Muscle of leg (tissue), 11 donors: ENCODE results near the gene CCDC157. TPM values are rescaled to one million over a fixed set of nuclear protein-coding genes. Genes with fewer than 3 reads are reported as not detected.

Source experiments
- DNase-seq: peaks from one replicate; pipeline ENCODE4 v3.0.0; 2013
- H3K27ac ChIP-seq: one replicate; pipeline ENCODE4 v1.5.1; 2013; ENCODE audit warnings: mild to moderate bottlenecking, low read length, control low read depth
- H3K27me3 ChIP-seq: one replicate; pipeline ENCODE4 v1.6.1; 2013; ENCODE audit warnings: low read length; ENCODE audit not compliant: control insufficient read depth, insufficient read depth
- H3K36me3 ChIP-seq: one replicate; pipeline ENCODE4 v1.6.1; 2013; ENCODE audit warnings: low read length; ENCODE audit not compliant: control insufficient read depth, insufficient read depth
- H3K4me1 ChIP-seq: one replicate; pipeline ENCODE4 v1.6.1; 2013; ENCODE audit warnings: low read length; ENCODE audit not compliant: control insufficient read depth, insufficient read depth
- H3K4me3 ChIP-seq: one replicate; pipeline ENCODE4 v1.5.1; 2013; ENCODE audit warnings: low read length, control low read depth
- H3K9me3 ChIP-seq: replicated peaks from 2 replicates; pipeline ENCODE4 v1.6.1; 2013; ENCODE audit warnings: low read depth, low read length; ENCODE audit not compliant: control insufficient read depth
- WGBS: methylation state at CpG from one replicate; pipeline ENCODE4 v1.1.5; 2013; ENCODE audit warnings: missing lambda C conversion rate; ENCODE audit not compliant: insufficient coverage; 5-methylcytosine and 5-hydroxymethylcytosine counted together
- polyA plus RNA-seq, 8 donors: library from polyadenylated mRNA; unstranded; fragments of 120-200 nt; gene quantifications; one replicate each; pipeline versions ENCODE4 v1.2.1 to v1.2.3, GENCODE V29; 2013; ENCODE audit warnings: inconsistent platforms in 1 of 8, low replicate concordance in 1 of 8; ENCODE audit not compliant: insufficient read length in 8 of 8, insufficient read depth in 1 of 8
- total RNA-seq: library from RNA; stranded (reverse); fragments of 120-200 nt; gene quantifications from one replicate; pipeline ENCODE4 v1.2.4, GENCODE V29; 2013

Gene CCDC157
- total and polyA plus RNA-seq, 9 donors, result 0.89 to 2.0 (median 1.2) TPM

DNA sequence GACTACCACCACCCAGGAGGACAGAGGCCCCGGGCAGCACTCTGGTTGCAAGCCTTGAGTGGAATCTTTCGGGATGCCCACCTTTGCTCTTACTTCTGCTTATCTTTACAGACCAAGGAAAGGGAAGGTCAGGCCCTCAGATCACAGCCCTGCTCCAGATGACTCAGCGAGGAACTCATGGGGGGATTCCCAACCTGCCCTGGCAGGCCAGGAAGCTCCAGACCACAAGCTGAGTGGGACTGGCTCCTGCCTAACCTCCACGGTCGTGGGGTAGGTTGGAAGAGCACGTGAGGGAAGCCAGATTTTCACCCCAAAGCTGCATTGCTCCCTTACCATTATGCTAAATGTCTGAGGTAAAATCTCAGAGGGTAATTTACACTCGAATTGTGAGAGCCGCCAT lies 41.9 kb upstream of the CCDC157 start:
- H3K27ac ChIP-seq, result no peak overlapping the region
- H3K4me1 ChIP-seq, result peaks cover 14% of the 10 kb centered on the region
- H3K27me3 ChIP-seq, result no peaks in the 10 kb centered on the region
- DNase-seq, result no peak
- peaks cover 7% of the 10 kb centered on the region for H3K36me3 ChIP-seq
- H3K4me3 ChIP-seq, result no peak overlapping the region
- 83% methylated on average over 3 of the region's 8 CpGs for WGBS
- no peaks in the 10 kb centered on the region for H3K9me3 ChIP-seq

DNA sequence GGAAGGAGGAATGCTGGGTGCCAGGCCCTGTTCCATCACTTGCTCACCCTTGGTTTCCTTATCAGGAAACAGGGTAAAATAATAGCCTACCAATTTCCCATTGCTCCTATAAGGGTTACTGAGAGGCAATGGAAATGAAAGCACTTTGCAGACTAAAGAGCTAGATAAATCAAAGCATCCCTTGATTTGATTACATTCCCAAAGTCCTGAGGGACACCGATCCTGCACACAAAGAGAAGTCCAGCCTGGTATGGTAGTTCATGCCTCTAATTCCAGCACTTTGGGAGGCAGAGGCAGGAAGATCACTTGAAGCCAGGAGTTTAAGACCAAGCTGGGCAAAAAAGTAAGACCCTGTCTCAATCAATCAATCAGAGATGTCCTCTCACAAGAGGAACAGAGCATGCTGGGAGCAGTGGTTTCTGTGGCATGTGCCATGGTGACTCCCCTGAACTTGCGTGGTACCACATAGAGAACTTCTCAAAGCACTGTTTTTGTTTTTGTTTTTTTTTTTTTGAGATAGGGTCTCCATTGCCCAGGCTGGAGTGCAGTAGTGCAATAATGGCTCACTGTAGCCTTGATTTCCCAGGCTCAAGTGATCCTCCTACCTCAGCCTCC lies 40.7 kb upstream of the CCDC157 start:
- no CpG with 5 or more reads among the region's 2 CpGs for WGBS
- peaks cover 11% of the 10 kb centered on the region for H3K36me3 ChIP-seq
- no peaks in the 10 kb centered on the region for H3K27me3 ChIP-seq
- no peaks in the 10 kb centered on the region for H3K9me3 ChIP-seq
- no peak for DNase-seq
- peaks cover 8% of the 10 kb centered on the region for H3K4me1 ChIP-seq
- H3K27ac ChIP-seq, result no peak overlapping the region
- no peak overlapping the region for H3K4me3 ChIP-seq

DNA sequence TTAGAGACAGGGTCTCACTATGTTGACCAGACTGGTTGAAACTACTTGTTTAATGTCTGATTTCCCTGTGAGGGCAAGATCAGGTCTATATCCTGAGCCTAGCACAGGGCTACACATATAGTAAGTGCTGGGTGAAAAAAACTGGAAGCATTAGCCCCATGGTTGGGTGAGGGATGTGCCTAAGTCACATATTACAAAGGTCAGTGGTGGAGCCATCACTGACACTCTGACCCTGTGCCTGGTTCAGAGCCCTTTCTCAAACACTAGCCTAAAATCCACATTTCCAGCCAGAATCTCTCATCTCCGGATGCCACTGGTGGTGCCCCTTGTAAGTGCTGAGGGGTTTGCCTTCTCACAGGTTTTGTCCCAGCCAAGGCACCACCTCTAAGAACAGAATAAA lies 39.0 kb upstream of the CCDC157 start:
- Histone ChIP-seq H3K4me1 (peaks cover 6% of the 10 kb centered on the region), H3K27ac (no peak overlapping the region), H3K27me3 (no peaks in the 10 kb centered on the region), H3K4me3 (no peak overlapping the region), H3K9me3 (no peaks in the 10 kb centered on the region), H3K36me3 (peaks cover 12% of the 10 kb centered on the region)
- no CpG with 5 or more reads among the region's 1 CpG for WGBS
- no peak for DNase-seq

DNA sequence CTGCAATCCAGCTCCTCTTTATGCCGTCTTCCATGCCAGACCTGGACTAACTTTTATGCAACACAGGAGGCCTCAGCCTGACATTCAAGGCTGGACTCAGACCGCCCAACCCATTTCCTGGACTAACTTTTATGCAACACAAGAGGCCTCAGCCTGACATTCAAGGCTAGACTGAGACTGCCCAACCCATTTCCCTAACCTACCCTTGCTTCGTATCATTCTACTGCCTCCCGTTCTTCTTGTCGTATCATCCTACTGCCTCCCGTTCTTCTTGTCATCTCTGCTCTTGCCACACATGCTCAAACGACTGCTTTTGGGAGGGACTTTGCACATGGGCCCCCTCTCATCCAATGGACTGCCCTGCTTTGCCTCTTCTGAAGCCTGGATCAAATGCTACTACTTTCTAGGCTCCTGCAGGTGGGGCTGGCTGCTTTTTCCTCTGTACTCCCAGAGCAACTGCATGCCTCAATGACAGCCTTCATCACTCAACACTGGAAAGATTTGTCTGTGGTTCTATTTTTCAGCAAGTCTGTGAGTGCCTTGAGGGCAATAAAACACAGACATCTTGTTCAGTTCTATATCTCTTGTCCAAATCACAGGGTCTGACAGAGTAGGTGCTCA lies 37.9 kb upstream of the CCDC157 start:
- no peaks in the 10 kb centered on the region for H3K27me3 ChIP-seq
- H3K27ac ChIP-seq, result no peak overlapping the region
- H3K36me3 ChIP-seq, result peaks cover 12% of the 10 kb centered on the region
- no peak for DNase-seq
- no peaks in the 10 kb centered on the region for H3K9me3 ChIP-seq
- peaks cover 7% of the 10 kb centered on the region for H3K4me1 ChIP-seq
- 72% methylated on average over 7 of the region's 7 CpGs for WGBS
- no peak overlapping the region for H3K4me3 ChIP-seq

DNA sequence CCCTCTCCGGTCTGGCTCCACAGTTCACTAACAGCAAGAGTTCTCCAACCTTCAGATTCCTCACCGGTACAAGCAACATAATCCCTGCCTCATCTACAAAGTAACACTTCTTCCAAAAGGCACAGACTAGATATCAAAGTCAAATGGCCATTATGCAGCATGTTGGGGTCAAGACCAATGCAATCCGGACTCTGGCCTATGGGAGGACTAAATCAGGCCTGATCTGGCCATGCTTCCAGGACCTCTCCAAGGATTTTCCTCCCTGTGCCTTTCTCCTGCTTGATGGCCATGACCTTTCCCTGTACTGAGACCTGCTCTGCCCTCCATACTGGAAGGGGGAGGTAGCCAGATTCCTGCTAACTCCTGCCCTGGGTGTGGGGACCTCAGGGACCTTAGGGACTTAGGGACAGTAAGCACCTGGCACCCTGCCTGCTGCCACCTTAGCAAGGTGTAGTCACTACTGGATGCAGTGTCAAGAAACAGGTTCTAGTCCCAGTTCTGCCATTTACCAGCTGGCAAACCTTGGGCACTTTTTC lies 36.7 kb upstream of the CCDC157 start:
- no peak for DNase-seq
- H3K27ac ChIP-seq, result no peak overlapping the region

DNA sequence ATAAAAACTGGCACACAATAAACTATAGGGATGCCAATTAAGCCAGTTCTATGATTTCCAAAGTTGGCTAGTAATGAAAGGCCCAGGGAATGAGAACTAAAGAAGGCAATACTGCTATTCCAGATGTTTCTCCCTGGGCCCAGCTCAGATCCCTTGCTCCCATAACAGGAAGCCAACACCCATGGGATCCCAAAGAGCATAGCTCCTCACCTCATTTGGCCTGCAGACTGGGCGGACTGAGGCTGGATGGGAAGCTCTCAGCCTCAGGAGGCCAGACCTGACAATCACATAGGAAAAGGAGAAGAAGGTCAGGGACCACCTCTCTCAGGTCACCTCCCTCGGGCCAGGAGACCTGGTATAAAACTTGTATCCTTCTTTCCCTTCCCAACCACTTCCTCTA lies 35.3 kb upstream of the CCDC157 start:
- 90% methylated on average over 2 of the region's 2 CpGs for WGBS
- no peak overlapping the region for H3K4me3 ChIP-seq
- H3K4me1 ChIP-seq, result peaks cover 30% of the 10 kb centered on the region
- no peak for DNase-seq
- H3K9me3 ChIP-seq, result no peaks in the 10 kb centered on the region
- no peaks in the 10 kb centered on the region for H3K27me3 ChIP-seq
- peaks cover 12% of the 10 kb centered on the region for H3K36me3 ChIP-seq
- no peak overlapping the region for H3K27ac ChIP-seq

More for the DNA sequence above, 36.7 kb upstream of the CCDC157 start:
- H3K27me3 ChIP-seq, result no peaks in the 10 kb centered on the region
- no peak overlapping the region for H3K4me3 ChIP-seq
- H3K9me3 ChIP-seq, result no peaks in the 10 kb centered on the region
- peaks cover 18% of the 10 kb centered on the region for H3K4me1 ChIP-seq
- H3K36me3 ChIP-seq, result peaks cover 12% of the 10 kb centered on the region
- WGBS, result 88% methylated on average over 2 of the region's 3 CpGs

DNA sequence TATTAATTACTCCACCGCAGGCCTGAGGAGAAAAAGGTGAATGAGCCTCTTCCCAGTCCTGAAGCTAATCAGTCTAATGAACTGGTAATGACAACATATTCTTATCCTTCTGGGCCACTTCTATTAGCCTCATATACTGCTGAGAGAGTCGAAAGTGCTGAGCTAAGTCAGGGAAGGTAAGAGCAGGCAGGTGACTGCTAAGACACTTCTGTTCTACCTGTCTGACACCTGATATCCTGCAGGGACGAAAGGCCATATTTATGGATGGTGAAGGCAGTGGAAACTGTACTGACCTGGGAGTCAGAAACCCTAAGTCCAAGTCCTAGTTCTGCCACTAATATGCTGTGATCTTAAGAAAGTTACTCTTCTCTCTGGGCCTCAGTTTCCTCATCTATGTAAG lies 33.6 kb upstream of the CCDC157 start:
- no peak for DNase-seq
- WGBS, result 100% methylated on average over 1 of the region's 3 CpGs
- Histone ChIP-seq H3K27me3 (no peaks in the 10 kb centered on the region), H3K4me1 (peaks cover 35% of the 10 kb centered on the region), H3K4me3 (no peak overlapping the region), H3K27ac (no peak overlapping the region), H3K9me3 (no peaks in the 10 kb centered on the region), H3K36me3 (peaks cover 12% of the 10 kb centered on the region)

DNA sequence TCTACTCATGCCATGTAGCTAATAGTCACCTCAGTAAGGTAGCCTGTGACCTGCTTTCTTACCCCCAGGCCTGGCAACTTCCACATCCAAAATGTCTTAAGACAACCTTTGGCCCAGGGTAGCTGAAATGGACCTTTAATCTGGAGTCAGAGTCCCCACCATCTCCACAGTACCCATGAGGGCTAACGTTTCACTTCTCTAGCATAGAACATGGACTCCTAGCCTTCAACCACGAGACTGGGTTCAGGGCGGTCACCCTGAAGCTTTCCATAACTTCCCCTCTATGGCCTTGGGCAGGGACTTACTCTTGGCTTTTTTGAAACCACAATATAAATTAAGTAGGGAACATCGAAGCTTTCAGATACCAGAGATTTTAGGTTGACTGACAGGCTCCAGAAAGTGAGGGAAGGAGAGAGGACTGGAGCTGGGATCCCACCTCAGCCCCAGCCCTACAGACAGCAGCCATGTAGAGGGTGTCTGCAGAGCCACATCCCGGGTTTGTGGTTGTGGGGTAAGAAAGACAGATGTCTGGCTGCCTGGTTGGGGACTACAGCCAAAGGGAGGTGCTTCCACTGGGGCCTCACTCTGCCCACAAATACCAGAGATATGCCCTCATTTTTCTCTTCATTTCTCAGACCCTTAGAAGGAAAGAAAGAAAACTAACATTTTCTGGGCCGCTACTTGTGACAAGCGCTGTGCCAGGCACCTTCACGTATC lies 32.6 kb upstream of the CCDC157 start:
- 50% methylated on average over 1 of the region's 8 CpGs for WGBS
- no peak overlapping the region for H3K27ac ChIP-seq
- no peaks in the 10 kb centered on the region for H3K9me3 ChIP-seq
- DNase-seq, result no peak
- H3K27me3 ChIP-seq, result no peaks in the 10 kb centered on the region
- H3K4me3 ChIP-seq, result no peak overlapping the region
- peaks cover 35% of the 10 kb centered on the region for H3K4me1 ChIP-seq
- H3K36me3 ChIP-seq, result peaks cover 10% of the 10 kb centered on the region

DNA sequence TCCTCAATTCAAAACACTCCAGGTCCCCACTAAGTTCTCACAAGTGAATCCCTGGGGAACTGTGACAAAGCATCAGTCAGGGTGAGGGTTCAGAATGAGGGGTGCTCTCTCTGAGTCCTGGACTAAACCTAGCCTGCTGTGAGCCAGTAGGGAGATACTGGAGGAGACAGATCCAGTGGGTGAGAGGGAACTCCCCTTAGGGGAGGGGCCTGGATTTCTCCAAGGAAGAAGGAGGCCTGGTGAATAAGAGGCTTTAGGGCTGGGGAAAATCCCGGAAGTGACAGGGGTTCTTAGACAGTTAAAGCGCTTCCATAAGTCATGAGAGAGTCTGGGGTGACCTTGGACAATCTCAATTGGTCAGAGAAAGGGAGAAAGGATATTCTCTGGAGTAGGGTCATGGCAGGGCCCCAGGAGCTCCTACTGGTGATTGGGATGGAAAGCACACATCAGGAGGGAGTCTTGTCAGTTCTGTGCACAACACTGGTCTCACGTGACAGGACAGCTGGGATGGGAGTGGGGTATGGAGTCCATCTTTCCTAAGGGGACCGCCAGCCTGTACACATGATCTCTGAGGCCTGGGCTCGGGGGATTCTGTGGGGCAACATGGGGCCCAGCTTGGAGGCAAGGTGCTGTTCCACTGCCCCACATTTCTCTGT lies 31.6 kb upstream of the CCDC157 start:
- peaks cover 35% of the 10 kb centered on the region for H3K4me1 ChIP-seq
- 65% methylated on average over 3 of the region's 5 CpGs for WGBS
- H3K36me3 ChIP-seq, result peaks cover 11% of the 10 kb centered on the region
- no peaks in the 10 kb centered on the region for H3K9me3 ChIP-seq
- no peak overlapping the region for H3K27ac ChIP-seq
- peak; percentile 61 for DNase-seq
- no peaks in the 10 kb centered on the region for H3K27me3 ChIP-seq
- H3K4me3 ChIP-seq, result peak overlapping the region; percentile 79

DNA sequence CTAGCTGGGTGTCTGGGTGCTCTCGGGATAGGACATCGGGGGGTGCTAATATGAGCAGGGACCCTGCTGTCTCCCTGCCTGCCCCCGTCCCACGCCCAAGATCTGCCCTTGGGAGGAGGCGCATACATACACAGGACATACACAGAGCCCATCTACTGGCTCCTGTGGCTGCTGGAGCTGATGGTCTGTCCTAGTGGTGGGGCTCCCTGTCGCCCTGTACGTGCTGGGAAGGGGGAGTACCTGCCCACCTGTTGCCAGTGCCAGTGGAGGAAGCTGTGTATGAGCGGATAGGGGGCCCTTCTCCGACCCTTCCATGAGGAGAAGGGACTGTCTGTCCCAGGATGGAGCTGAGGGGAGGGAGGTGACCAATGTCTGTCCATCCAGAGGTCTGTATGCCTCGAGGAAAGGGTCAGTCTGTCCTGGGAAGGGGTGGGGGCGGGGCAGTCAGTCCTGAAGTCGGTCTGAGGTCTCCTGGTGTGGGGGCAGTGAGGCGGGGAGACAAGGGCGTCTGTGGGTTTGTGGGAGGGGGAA lies 31.0 kb upstream of the CCDC157 start:
- peaks cover 35% of the 10 kb centered on the region for H3K4me1 ChIP-seq
- WGBS, result 17% methylated on average over 7 of the region's 14 CpGs
- H3K36me3 ChIP-seq, result peaks cover 14% of the 10 kb centered on the region
- H3K4me3 ChIP-seq, result peak overlapping the region; percentile 79
- H3K27ac ChIP-seq, result no peak overlapping the region
- H3K27me3 ChIP-seq, result no peaks in the 10 kb centered on the region
- no peaks in the 10 kb centered on the region for H3K9me3 ChIP-seq
- DNase-seq, result no peak
